GM12878 (cell line): ENCODE data around the gene CYP26C1.

Experiments used
- CBX5 ChIP-seq: sonication (generic); IDR thresholded peaks from 2 replicates; pipeline ENCODE4 v1.6.1; 2016; ENCODE audit warnings: low read depth, moderate library complexity, mild to moderate bottlenecking, inconsistent platforms
- POLR2A ChIP-seq: IDR thresholded peaks from 2 replicates; pipeline ENCODE4 v1.6.1; 2011; ENCODE audit warnings: low read depth, mild to moderate bottlenecking, low read length
- ZNF24 ChIP-seq: fragments of 450-650 bp; IDR thresholded peaks from 2 replicates; pipeline ENCODE4 v1.6.1; 2017; ENCODE audit warnings: antibody characterized with exemption, mild to moderate bottlenecking
- TF ChIP-seq, protein P1 (sequence below): fragments of 450-650 bp; IDR thresholded peaks from 2 replicates; pipeline ENCODE4 v1.6.1; 2017; ENCODE audit warnings: antibody characterized with exemption, mild to moderate bottlenecking, moderate library complexity

DNA sequence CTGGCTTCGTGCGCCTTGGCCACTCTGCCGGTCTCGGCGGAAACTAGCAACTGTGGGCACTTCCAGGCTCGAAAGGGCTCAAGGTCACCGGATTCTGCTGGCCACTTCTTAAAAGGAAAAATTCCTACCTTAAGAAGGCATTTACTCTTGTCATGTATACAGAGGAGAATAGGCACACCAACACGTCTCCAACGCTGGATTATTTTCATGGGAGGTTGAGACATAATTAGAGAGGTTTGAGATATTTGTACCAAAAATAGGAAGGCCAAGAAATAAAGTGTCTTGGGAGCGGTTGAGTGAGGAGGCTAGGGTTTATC, 8.6 kb downstream of the CYP26C1 start:
- no peak for TF ChIP-seq ZNF24
- TF ChIP-seq, protein P1, sequence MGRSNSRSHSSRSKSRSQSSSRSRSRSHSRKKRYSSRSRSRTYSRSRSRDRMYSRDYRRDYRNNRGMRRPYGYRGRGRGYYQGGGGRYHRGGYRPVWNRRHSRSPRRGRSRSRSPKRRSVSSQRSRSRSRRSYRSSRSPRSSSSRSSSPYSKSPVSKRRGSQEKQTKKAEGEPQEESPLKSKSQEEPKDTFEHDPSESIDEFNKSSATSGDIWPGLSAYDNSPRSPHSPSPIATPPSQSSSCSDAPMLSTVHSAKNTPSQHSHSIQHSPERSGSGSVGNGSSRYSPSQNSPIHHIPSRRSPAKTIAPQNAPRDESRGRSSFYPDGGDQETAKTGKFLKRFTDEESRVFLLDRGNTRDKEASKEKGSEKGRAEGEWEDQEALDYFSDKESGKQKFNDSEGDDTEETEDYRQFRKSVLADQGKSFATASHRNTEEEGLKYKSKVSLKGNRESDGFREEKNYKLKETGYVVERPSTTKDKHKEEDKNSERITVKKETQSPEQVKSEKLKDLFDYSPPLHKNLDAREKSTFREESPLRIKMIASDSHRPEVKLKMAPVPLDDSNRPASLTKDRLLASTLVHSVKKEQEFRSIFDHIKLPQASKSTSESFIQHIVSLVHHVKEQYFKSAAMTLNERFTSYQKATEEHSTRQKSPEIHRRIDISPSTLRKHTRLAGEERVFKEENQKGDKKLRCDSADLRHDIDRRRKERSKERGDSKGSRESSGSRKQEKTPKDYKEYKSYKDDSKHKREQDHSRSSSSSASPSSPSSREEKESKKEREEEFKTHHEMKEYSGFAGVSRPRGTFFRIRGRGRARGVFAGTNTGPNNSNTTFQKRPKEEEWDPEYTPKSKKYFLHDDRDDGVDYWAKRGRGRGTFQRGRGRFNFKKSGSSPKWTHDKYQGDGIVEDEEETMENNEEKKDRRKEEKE = no peak
- no peak for TF ChIP-seq CBX5
- TF ChIP-seq POLR2A = no peak
